PC-9 (cell line): Measurements from ENCODE around the gene GID8.

Source experiments
- EZH2 ChIP-seq: fragments of 200-600 bp; sonication (generic); IDR thresholded peaks from 2 replicates; pipeline ENCODE4 v1.8.0; 2017; ENCODE audit warnings: antibody characterized with exemption, low read depth
- TF ChIP-seq, protein P1 (sequence below): fragments of 200-600 bp; sonication (generic); conservative IDR thresholded peaks from 2 replicates; pipeline ENCODE4 v1.6.1; 2017; ENCODE audit warnings: mixed run types, antibody characterized with exemption, mild to moderate bottlenecking, moderate library complexity

DNA sequence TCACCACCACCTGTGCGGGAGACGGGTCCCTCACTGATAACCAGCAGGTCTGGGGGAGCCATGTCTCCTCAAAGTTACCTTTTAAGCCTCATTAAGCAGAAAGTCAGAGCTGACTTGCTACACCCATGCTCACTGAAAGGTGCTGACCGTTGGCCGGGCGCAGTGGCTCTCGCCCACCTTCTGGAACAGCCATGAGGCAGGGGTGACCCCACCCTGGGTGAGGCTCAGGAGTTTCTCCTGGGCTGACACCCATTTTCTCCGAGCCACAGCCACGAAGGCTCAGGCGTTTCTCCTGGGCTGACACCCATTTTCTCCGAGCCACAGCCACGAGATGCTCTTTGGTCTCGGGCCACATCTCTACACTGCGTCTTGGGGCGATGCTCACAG is 58.6 kb downstream of the GID8 start:
- TF ChIP-seq, protein P1, sequence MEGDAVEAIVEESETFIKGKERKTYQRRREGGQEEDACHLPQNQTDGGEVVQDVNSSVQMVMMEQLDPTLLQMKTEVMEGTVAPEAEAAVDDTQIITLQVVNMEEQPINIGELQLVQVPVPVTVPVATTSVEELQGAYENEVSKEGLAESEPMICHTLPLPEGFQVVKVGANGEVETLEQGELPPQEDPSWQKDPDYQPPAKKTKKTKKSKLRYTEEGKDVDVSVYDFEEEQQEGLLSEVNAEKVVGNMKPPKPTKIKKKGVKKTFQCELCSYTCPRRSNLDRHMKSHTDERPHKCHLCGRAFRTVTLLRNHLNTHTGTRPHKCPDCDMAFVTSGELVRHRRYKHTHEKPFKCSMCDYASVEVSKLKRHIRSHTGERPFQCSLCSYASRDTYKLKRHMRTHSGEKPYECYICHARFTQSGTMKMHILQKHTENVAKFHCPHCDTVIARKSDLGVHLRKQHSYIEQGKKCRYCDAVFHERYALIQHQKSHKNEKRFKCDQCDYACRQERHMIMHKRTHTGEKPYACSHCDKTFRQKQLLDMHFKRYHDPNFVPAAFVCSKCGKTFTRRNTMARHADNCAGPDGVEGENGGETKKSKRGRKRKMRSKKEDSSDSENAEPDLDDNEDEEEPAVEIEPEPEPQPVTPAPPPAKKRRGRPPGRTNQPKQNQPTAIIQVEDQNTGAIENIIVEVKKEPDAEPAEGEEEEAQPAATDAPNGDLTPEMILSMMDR = no peak
- TF ChIP-seq EZH2 = no peak
